ENCODE data around the gene PABPN1L.

- TF ChIP-seq POLR2A (IDR thresholded peaks at IDR 0.05; ENCODE audit: low read length) (no peak), GATA1 (IDR thresholded peaks at IDR 0.05; ENCODE audit: low read depth, low read length) (no peak)
These were observed 29.7 kb downstream of the PABPN1L start for GRCh38 chr16:88836791-88837190.
